ENCODE results near the gene PCDH7.

DNA sequence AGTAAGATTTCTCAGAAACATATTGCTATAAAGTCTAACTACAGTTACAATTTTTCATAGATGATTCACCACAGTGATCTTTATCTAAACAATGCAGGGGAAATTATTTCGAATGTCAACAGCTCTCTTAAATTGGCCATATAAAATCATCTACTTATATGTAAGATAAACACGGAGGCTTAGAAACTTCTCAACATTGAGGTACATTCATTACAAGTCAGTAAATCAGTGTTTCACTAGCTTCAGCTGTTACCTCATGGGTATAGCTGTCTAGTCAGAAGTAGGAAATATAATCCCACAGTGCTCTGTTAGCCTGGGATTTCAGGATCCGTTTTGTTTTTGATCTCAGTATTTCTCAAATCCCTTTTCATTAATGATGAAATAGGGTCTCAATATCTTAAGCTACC lies 43.2 kb downstream of the PCDH7 start:
- TF ChIP-seq EZH2 (IDR thresholded peaks at IDR 0.05; ENCODE audit: insufficient read depth, poor library complexity, severe bottlenecking): no peak
- TF ChIP-seq EZH2phosphoT487 (IDR thresholded peaks at IDR 0.05; ENCODE audit: insufficient read depth, low read depth): no peak
